Right ventricle myocardium inferior (tissue), 1 donor: ENCODE data around the gene USP7. TPM values are rescaled to one million over a fixed set of nuclear protein-coding genes. Genes with fewer than 3 reads are reported as not detected.

ENCODE experiments used
- ATAC-seq: fragments of 200-7000 bp; cut with Tn5 transposase; one replicate; pipeline ENCODE4 v1.9.1; 2020; ENCODE audit warnings: mild to moderate bottlenecking, moderate library complexity
- DNase-seq: peaks from one replicate; pipeline ENCODE4 v3.0.0; 2021; ENCODE audit errors: missing footprints
- intact Hi-C: fragments of 100-400 bp; cut with DNase I; formaldehyde crosslinking; loops from one replicate; pipeline ENCODE4 v1.11.0; 2022
- total RNA-seq: library from RNA; stranded (reverse); fragmentation: NEBNext Ultra II Directional; extraction: Animal tissue kit (Norgen Biotek cat#: 25700); gene quantifications from one replicate; pipeline ENCODE4 v1.2.1, GENCODE V29; 2021
- donor health status: DM: no; HTN: yes; CAD: no; lungs with severe emphysema.

USP7 gene
- total RNA-seq, 1 donor from 2014 or later: 61.6 TPM

GRCh38 chr16:8943001-8943763 lies 20.5 kb downstream of the USP7 start:
- DNase-seq (no peak), ATAC-seq (no peak)
- intact Hi-C loops: no loop called here

- intact Hi-C loops: no loop called here
- DNase-seq (no peak), ATAC-seq (peak; percentile 11)
Observed at GRCh38 chr16:8941718-8942344, 21.9 kb downstream of the USP7 start.

- DNase-seq: no peak
- ATAC-seq: no peak
- intact Hi-C loops: no loop called here
Observed at GRCh38 chr16:8937803-8938202, 25.9 kb downstream of the USP7 start.

- no peak for ATAC-seq
- DNase-seq: no peak
- intact Hi-C loops: no loop called here
Observed at GRCh38 chr16:8936421-8936820, 27.3 kb downstream of the USP7 start.

- intact Hi-C loops: no loop called here
- ATAC-seq (no peak), DNase-seq (no peak)
Observed at GRCh38 chr16:8935989-8936388, 27.7 kb downstream of the USP7 start.

- intact Hi-C loops: no loop called here
- DNase-seq: no peak
- no peak for ATAC-seq
Observed at GRCh38 chr16:8934601-8935000, 29.1 kb downstream of the USP7 start.

GRCh38 chr16:8931859-8932258 lies 31.8 kb downstream of the USP7 start:
- intact Hi-C loops: no loop called here
- DNase-seq (no peak), ATAC-seq (no peak)

- intact Hi-C loops: no loop called here
- no peak for DNase-seq
- ATAC-seq: peak; percentile 6
Observed at GRCh38 chr16:8929086-8929748, 34.5 kb downstream of the USP7 start.

- intact Hi-C loops: no loop called here
- DNase-seq: no peak
- ATAC-seq: peak; percentile 69
Observed at GRCh38 chr16:8928467-8928957, 35.2 kb downstream of the USP7 start.

- intact Hi-C loops: no loop called here
- ATAC-seq: no peak
Observed at GRCh38 chr16:8926827-8927226, 36.9 kb downstream of the USP7 start.

GRCh38 chr16:8925455-8925854 lies 38.3 kb downstream of the USP7 start:
- intact Hi-C loops: no loop called here
- ATAC-seq (no peak), DNase-seq (no peak)

More at GRCh38 chr16:8926827-8927226, 36.9 kb downstream of the USP7 start:
- DNase-seq: no peak

- DNase-seq (no peak), ATAC-seq (peak; percentile 75)
- intact Hi-C loops: no loop called here
Observed at GRCh38 chr16:8924214-8924613, 39.5 kb downstream of the USP7 start.

- no peak for DNase-seq
- intact Hi-C loops: no loop called here
- no peak for ATAC-seq
Observed at GRCh38 chr16:8923199-8923598, 40.5 kb downstream of the USP7 start.

- ATAC-seq (no peak), DNase-seq (no peak)
- intact Hi-C loops: no loop called here
Observed at GRCh38 chr16:8921347-8921984, 42.2 kb downstream of the USP7 start.

GRCh38 chr16:8920645-8921346 lies 42.9 kb downstream of the USP7 start:
- DNase-seq (no peak), ATAC-seq (no peak)
- intact Hi-C loops: no loop called here

GRCh38 chr16:8919934-8920462 lies 43.7 kb downstream of the USP7 start:
- intact Hi-C loops: loop anchor here (10.0 kb wide), 1 partner anchor 45 kb away; the partner anchor contains the start of gene USP7
- ATAC-seq: no peak
- DNase-seq: no peak

GRCh38 chr16:8919089-8919933 lies 44.4 kb downstream of the USP7 start:
- DNase-seq (no peak), ATAC-seq (no peak)
- intact Hi-C loops: loop anchor here (10.0 kb wide), 1 partner anchor 45 kb away; the partner anchor contains the start of gene USP7
